ENCODE results near the gene TOPBP1. TPM values are rescaled to one million over a fixed set of nuclear protein-coding genes. Genes with fewer than 3 reads are reported as not detected.

TOPBP1 gene
- total and polyA plus RNA-seq, 2 donors (not counting 3 experiments of a cell fraction or from before 2014, with no cell fraction given), result 23.3 to 42.2 TPM

- POLR2A ChIA-PET, result no interaction called here
- FAIRE-seq, result no peak
These were observed 34.0 kb downstream of the TOPBP1 start for GRCh38 chr3:133627789-133628188.

More at GRCh38 chr3:133627789-133628188, 34.0 kb downstream of the TOPBP1 start:
- DNase-seq (ENCODE audit: low read depth, low spot score), result no peak
- Histone ChIP-seq H3K4me2 (ENCODE audit: insufficient read depth, low read length) (no peak overlapping the region), H3K27ac (ENCODE audit: insufficient read depth, low read depth, low read length) (no peak overlapping the region), H3K4me1 (ENCODE audit: control insufficient read depth, extremely low read depth, insufficient read depth, low read length) (no peaks in the 10 kb centered on the region), H4K20me1 (replicated peaks; ENCODE audit: control insufficient read depth, extremely low read depth, insufficient read depth, low read length) (no peaks in the 10 kb centered on the region), H3K27me3 (ENCODE audit: control insufficient read depth in 2 of 2, insufficient read depth in 2 of 2, low read length in 2 of 2) (no peaks in the 10 kb centered on the region), H3K4me3 (replicated peaks in 1 of 3; ENCODE audit: insufficient read depth in 1 of 3, low read depth in 1 of 3, low read length in 3 of 3) (no peak overlapping the region), H3K79me2 (ENCODE audit: control insufficient read depth, insufficient read depth, low read length) (no peaks in the 10 kb centered on the region), H3K9me3 (replicated peaks; ENCODE audit: control insufficient read depth, insufficient read depth, low read length) (no peaks in the 10 kb centered on the region), H3K9ac (replicated peaks; ENCODE audit: extremely low read depth, insufficient read depth, low read length) (no peak overlapping the region), H2AFZ (ENCODE audit: low read depth, low read length) (no peak overlapping the region), H3K36me3 (ENCODE audit: control insufficient read depth in 2 of 2, extremely low read depth in 1 of 2, insufficient read depth in 2 of 2, low read length in 2 of 2) (peaks cover 7 to 14% of the 10 kb centered on the region in 2 experiments), H3K9me1 (replicated peaks; ENCODE audit: control insufficient read depth, extremely low read depth, insufficient read depth, low read length) (no peaks in the 10 kb centered on the region)
- CTCF ChIA-PET, result interaction anchor here (0.9 kb wide), 1 partner anchor 28 kb away, joined by 4 read pairs; no protein-coding TSS in a partner anchor
- dilution Hi-C loops (cut with MboI; ENCODE audit: extremely low pct_ligation_motif_present, low sequenced_read_pairs), result no loop called here
- TF ChIP-seq CTCF (IDR thresholded peaks at IDR 0.05; ENCODE audit: extremely low read depth in 1 of 2, insufficient read depth in 1 of 2, low read depth in 1 of 2, low read length in 2 of 2), result no peak
- TF ChIP-seq MAX (IDR thresholded peaks at IDR 0.05; ENCODE audit: insufficient read depth, insufficient read length), result no peak
- no peak for TF ChIP-seq MYC (IDR thresholded peaks at IDR 0.05; ENCODE audit: low read depth, low read length)
- no peak for TF ChIP-seq POLR2A (IDR thresholded peaks at IDR 0.05; ENCODE audit: low read depth, low read length)
- no peak for TF ChIP-seq GATA2 (IDR thresholded peaks at IDR 0.05; ENCODE audit: insufficient read depth, insufficient read length, low read depth, low read length)
- no peak for TF ChIP-seq FOS (IDR thresholded peaks at IDR 0.05; ENCODE audit: borderline replicate concordance, insufficient read depth, low read length)
- no peak for TF ChIP-seq JUN (IDR thresholded peaks at IDR 0.05; ENCODE audit: borderline replicate concordance, insufficient read depth, insufficient read length, low read depth)
- no peak for TF ChIP-seq POLR2AphosphoS5 (IDR thresholded peaks at IDR 0.05; ENCODE audit: insufficient read depth, low read depth, low read length)
- TF ChIP-seq EZH2 (IDR thresholded peaks at IDR 0.05; ENCODE audit: borderline replicate concordance, low read depth, low read length, severe bottlenecking), result no peak
- no TSS peak for BruUV-seq (replicated peaks)
- intact Hi-C loops (cut with micrococcal nuclease), result no loop called here
